ENCODE measurements around the gene EPN2.

Gene EPN2

DNA sequence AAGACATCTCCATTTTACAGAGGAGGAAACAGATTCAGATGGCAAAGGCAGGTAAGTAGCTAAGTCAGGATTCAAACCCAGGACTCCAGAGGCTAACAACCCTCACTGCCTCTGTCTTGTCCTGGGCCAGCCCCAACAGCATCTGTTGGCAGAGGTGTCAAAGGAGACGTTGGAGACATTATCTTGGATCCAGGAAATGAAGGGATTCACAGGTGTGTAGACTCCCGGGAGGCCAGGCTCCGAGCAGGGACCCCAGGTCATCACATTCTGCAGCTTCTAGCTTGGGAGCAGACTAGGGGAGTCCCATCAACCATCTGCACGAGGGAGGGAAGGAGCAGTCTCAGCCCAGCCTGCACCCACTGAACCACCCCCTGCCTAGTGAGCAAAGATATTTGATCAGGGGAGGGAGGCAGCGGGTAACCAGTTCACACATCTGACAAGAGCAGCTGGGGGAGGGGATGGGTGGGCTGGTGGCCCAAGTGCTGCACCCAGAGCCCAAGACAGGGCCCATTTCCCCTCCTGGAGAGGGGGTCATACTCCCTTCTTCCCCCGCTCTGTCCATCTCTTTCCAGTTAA is 126.4 kb downstream of the EPN2 start:
- CTCF ChIA-PET, result interaction anchor here (0.6 to 14.4 kb wide), 57 partner anchors 8 to 449 kb away, joined by 3 to 293 read pairs (median 6); partner anchors contain the start of genes MAPK7, MFAP4 and SLC47A1
- H3K4me3 ChIP-seq (ENCODE audit: low read depth, low read length), result no peak overlapping the region

GRCh38 chr17:19364699-19365498 is 127.7 kb downstream of the EPN2 start:
- ChIA-PET CTCF (interaction anchor here (0.8 to 14.4 kb wide), 14 partner anchors 8 to 402 kb away, joined by 3 to 293 read pairs (median 8); partner anchors contain the start of gene MAPK7), POLR2A (interaction anchor here (0.6 to 1.5 kb wide), 3 partner anchors 13 to 397 kb away, joined by 3 to 4 read pairs (median 3); no protein-coding TSS in a partner anchor)
- no peak for DNase-seq (ENCODE audit: low read depth, low spot score)
- no peak for TF ChIP-seq CTCF (IDR thresholded peaks at IDR 0.05; ENCODE audit: insufficient read depth, low read length, missing control alignments)
- H3K4me3 ChIP-seq (ENCODE audit: low read depth, low read length), result no peak overlapping the region

More for the DNA sequence above, 126.4 kb downstream of the EPN2 start:
- no peak for TF ChIP-seq CTCF (IDR thresholded peaks at IDR 0.05; ENCODE audit: insufficient read depth, low read length, missing control alignments)
- no peak for DNase-seq (ENCODE audit: low read depth, low spot score)
- POLR2A ChIA-PET, result interaction anchor here (1.7 to 2.0 kb wide), 3 partner anchors 9 to 85 kb away, joined by 8 to 18 read pairs (median 9); partner anchors contain the start of gene MAPK7

GRCh38 chr17:19365499-19365817 is 128.3 kb downstream of the EPN2 start:
- DNase-seq (ENCODE audit: low read depth, low spot score), result no peak
- ChIA-PET POLR2A (interaction anchor here (0.6 to 1.5 kb wide), 3 partner anchors 12 to 397 kb away, joined by 3 to 4 read pairs (median 3); no protein-coding TSS in a partner anchor), CTCF (interaction anchor here (0.8 to 14.4 kb wide), 14 partner anchors 9 to 402 kb away, joined by 3 to 293 read pairs (median 6); partner anchors contain the start of gene MAPK7)
- TF ChIP-seq CTCF (IDR thresholded peaks at IDR 0.05; ENCODE audit: insufficient read depth, low read length, missing control alignments), result no peak
- H3K4me3 ChIP-seq (ENCODE audit: low read depth, low read length), result no peak overlapping the region

DNA sequence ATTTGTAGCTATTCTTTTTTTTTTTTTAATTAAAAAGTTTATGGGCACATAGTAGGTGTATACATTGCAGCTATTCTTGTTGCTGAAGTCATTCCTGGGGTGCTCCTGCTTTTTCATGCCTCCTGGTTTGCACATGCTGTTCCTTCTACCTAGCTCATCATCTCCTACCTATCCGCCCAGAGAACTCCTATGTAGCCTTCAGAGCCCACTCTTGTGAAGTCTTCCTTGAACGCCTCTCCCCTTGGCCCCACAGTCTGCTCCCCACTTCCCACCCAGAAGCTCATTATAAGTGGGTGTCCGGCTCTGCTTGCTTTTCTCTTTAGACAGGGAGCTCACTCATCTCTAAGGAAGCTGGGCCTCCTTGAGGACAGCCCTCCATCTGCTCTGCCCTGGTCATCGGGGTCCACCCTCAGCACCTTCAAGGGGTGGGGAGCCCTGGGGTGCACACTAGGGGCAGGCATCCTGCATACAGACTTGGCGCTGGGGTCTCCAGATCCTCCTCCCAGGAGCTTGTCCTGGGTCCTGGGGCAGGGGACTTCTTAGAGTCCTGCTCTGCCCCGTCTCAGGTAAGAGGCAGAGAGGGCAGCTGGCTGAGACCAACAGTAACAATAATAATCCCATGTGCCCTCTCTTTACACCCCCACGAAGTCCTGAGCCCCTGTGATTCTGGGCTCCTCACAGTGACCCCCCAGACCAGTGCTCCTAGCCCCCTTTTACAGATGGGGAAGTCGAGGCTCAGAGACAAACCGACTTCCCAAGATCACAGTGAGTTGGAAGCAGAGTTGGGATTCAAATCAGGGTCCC is 128.9 kb downstream of the EPN2 start:
- POLR2A ChIA-PET, result interaction anchor here (1.1 kb wide), 1 partner anchor 20 kb away, joined by 3 read pairs; no protein-coding TSS in a partner anchor
- CTCF ChIA-PET, result interaction anchor here (0.9 to 14.4 kb wide), 11 partner anchors 9 to 401 kb away, joined by 4 to 293 read pairs (median 10); partner anchors contain the start of gene MAPK7
- H3K4me3 ChIP-seq (ENCODE audit: low read depth, low read length), result no peak overlapping the region
- no peak for TF ChIP-seq CTCF (IDR thresholded peaks at IDR 0.05; ENCODE audit: insufficient read depth, low read length, missing control alignments)
- DNase-seq (ENCODE audit: low read depth, low spot score), result no peak

DNA sequence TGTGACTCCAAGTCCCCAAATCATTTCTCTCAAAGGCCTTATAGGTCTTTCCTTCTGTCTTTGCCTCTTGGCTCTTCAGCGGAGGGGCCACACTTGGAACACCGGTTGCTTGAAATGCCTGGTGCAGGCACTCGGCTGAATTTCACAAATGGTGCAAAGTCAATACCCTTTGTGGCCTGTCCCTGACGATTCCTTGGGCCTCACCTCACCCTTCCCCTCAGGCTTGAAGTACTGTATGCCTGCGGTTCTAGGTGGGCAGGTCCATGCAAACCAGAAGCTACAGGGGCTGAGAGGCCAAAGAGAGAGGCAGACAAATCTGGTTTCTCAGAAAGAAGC is 129.4 kb downstream of the EPN2 start:
- DNase-seq (ENCODE audit: low read depth, low spot score), result no peak
- ChIA-PET POLR2A (no interaction called here), CTCF (interaction anchor here (1.4 to 14.4 kb wide), 4 partner anchors 11 to 400 kb away, joined by 4 to 293 read pairs (median 14); partner anchors contain the start of gene MAPK7)
- no peak for TF ChIP-seq CTCF (IDR thresholded peaks at IDR 0.05; ENCODE audit: insufficient read depth, low read length, missing control alignments)
- H3K4me3 ChIP-seq (ENCODE audit: low read depth, low read length), result no peak overlapping the region

Measured in AG04449 (cell line).